ENCODE results near the gene GTF2E1.
"Not testable (repeated sequence)": the region's sequence is repeated elsewhere in the genome, so short reads cannot be mapped to it uniquely, and the experiment has no call there.

GTF2E1 gene

GRCh38 chr3:120753810-120754209, 11.3 kb downstream of the GTF2E1 start:
- no peak for DNase-seq (ENCODE audit: low spot score)

GRCh38 chr3:120756061-120756460, 13.5 kb downstream of the GTF2E1 start:
- DNase-seq (ENCODE audit: low spot score): no peak

GRCh38 chr3:120758551-120758950, 16.0 kb downstream of the GTF2E1 start:
- not testable (repeated sequence) for DNase-seq (ENCODE audit: low spot score)

GRCh38 chr3:120762615-120763014, 20.1 kb downstream of the GTF2E1 start:
- DNase-seq (ENCODE audit: low spot score): no peak

- DNase-seq (ENCODE audit: low spot score): no peak
Measured at GRCh38 chr3:120763601-120764000, 21.1 kb downstream of the GTF2E1 start.

- DNase-seq (ENCODE audit: low spot score): no peak
Measured at GRCh38 chr3:120764206-120764605, 21.7 kb downstream of the GTF2E1 start.

- DNase-seq (ENCODE audit: low spot score): no peak
Measured at GRCh38 chr3:120765830-120766493, 23.4 kb downstream of the GTF2E1 start.

- DNase-seq (ENCODE audit: low spot score): no peak
Measured at GRCh38 chr3:120766576-120766975, 24.0 kb downstream of the GTF2E1 start.

GRCh38 chr3:120767106-120767505, 24.6 kb downstream of the GTF2E1 start:
- no peak for DNase-seq (ENCODE audit: low spot score)

- no peak for DNase-seq (ENCODE audit: low spot score)
Measured at GRCh38 chr3:120769436-120769835, 26.9 kb downstream of the GTF2E1 start.

- DNase-seq (ENCODE audit: low spot score): no peak
Measured at GRCh38 chr3:120770891-120771290, 28.3 kb downstream of the GTF2E1 start.

- no peak for DNase-seq (ENCODE audit: low spot score)
Measured at GRCh38 chr3:120772081-120772480, 29.5 kb downstream of the GTF2E1 start.

- DNase-seq (ENCODE audit: low spot score): no peak
Measured at GRCh38 chr3:120773932-120774331, 31.4 kb downstream of the GTF2E1 start.

- DNase-seq (ENCODE audit: low spot score): no peak
Measured at GRCh38 chr3:120775411-120775810, 32.9 kb downstream of the GTF2E1 start.

- DNase-seq (ENCODE audit: low spot score): no peak
Measured at GRCh38 chr3:120778776-120779175, 36.2 kb downstream of the GTF2E1 start.

GRCh38 chr3:120780977-120781376, 38.4 kb downstream of the GTF2E1 start:
- no peak for DNase-seq (ENCODE audit: low spot score)

GRCh38 chr3:120785832-120786231, 43.3 kb downstream of the GTF2E1 start:
- not testable (repeated sequence) for DNase-seq (ENCODE audit: low spot score)

GRCh38 chr3:120791010-120791409, 48.5 kb downstream of the GTF2E1 start:
- no peak for DNase-seq (ENCODE audit: low spot score)

GRCh38 chr3:120791913-120792312, 49.4 kb downstream of the GTF2E1 start:
- no peak for DNase-seq (ENCODE audit: low spot score)

- DNase-seq (ENCODE audit: low spot score): no peak
Measured at GRCh38 chr3:120793601-120794000, 51.1 kb downstream of the GTF2E1 start.

- peak; percentile 81 for DNase-seq (ENCODE audit: low spot score)
Measured at GRCh38 chr3:120795017-120795648, 52.6 kb downstream of the GTF2E1 start.

- DNase-seq (ENCODE audit: low spot score): no peak
Measured at GRCh38 chr3:120795959-120796358, 53.4 kb downstream of the GTF2E1 start.

- DNase-seq (ENCODE audit: low spot score): no peak
Measured at GRCh38 chr3:120796976-120797375, 54.4 kb downstream of the GTF2E1 start.

- no peak for DNase-seq (ENCODE audit: low spot score)
Measured at GRCh38 chr3:120797857-120798256, 55.3 kb downstream of the GTF2E1 start.

Measured in NAMALWA (cell line).